Neural progenitor cell (in vitro differentiated cells): ENCODE data around the gene YEATS2. TPM values are rescaled to one million over a fixed set of nuclear protein-coding genes. Genes with fewer than 3 reads are reported as not detected.

ENCODE experiments used
- DNase-seq: peaks from one replicate; pipeline ENCODE4 v3.0.0-alpha.2; 2016; ENCODE audit warnings: low spot score
- H2AFZ ChIP-seq: fragments of 200-600 bp; sonication (generic); replicated peaks from 2 replicates; pipeline ENCODE4 v1.6.1; 2016; ENCODE audit warnings: antibody characterized with exemption
- H3F3A ChIP-seq: fragments of 200-600 bp; sonication (generic); 2 replicates; pipeline ENCODE4 v1.6.1; 2016; ENCODE audit warnings: antibody characterized with exemption, low read depth
- H3K27ac ChIP-seq: fragments of 200-600 bp; sonication (generic); 2 replicates; pipeline ENCODE4 v1.5.1; 2016; ENCODE audit warnings: mild to moderate bottlenecking
- H3K27me3 ChIP-seq: fragments of 200-600 bp; sonication (generic); 2 replicates; pipeline ENCODE4 v1.6.1; 2016; ENCODE audit warnings: mild to moderate bottlenecking, moderate library complexity
- H3K36me3 ChIP-seq: fragments of 200-600 bp; sonication (generic); 2 replicates; pipeline ENCODE4 v1.5.1; 2016
- H3K4me1 ChIP-seq: fragments of 200-600 bp; sonication (generic); 2 replicates; pipeline ENCODE4 v1.6.1; 2016; ENCODE audit warnings: mixed run types
- H3K4me2 ChIP-seq: fragments of 200-600 bp; sonication (generic); 2 replicates; pipeline ENCODE4 v1.6.1; 2016
- H3K4me3 ChIP-seq: fragments of 200-600 bp; sonication (generic); 2 replicates; pipeline ENCODE4 v1.5.1; 2016
- H3K79me2 ChIP-seq: fragments of 200-600 bp; sonication (generic); 2 replicates; pipeline ENCODE4 v1.6.1; 2016; ENCODE audit warnings: low read depth
- H3K9ac ChIP-seq: fragments of 200-600 bp; sonication (generic); 2 replicates; pipeline ENCODE4 v1.6.1; 2016
- H3K9me3 ChIP-seq: fragments of 200-600 bp; sonication (generic); 2 replicates; pipeline ENCODE4 v1.5.1; 2016; ENCODE audit warnings: low read depth
- H4K20me1 ChIP-seq: fragments of 200-600 bp; sonication (generic); 2 replicates; pipeline ENCODE4 v1.6.1; 2016; ENCODE audit warnings: low read depth
- H3K27ac Mint-ChIP-seq: 3 replicates; pipeline ENCODE4 v1.8.0; 2021; ENCODE audit warnings: mixed read lengths
- H3K27me3 Mint-ChIP-seq: 2 replicates; pipeline ENCODE4 v1.8.0; 2022; ENCODE audit warnings: low read depth, mild to moderate bottlenecking, inconsistent platforms, moderate library complexity, mixed read lengths; ENCODE audit not compliant: insufficient read depth
- H3K36me3 Mint-ChIP-seq: 3 replicates; pipeline ENCODE4 v1.8.0; 2021; ENCODE audit warnings: mixed read lengths
- H3K4me1 Mint-ChIP-seq: 3 replicates; pipeline ENCODE4 v1.8.0; 2021; ENCODE audit warnings: mixed read lengths
- H3K4me3 Mint-ChIP-seq: 3 replicates; pipeline ENCODE4 v1.8.0; 2021; ENCODE audit warnings: mild to moderate bottlenecking, moderate library complexity, mixed read lengths
- H3K9me3 Mint-ChIP-seq: 3 replicates; pipeline ENCODE4 v1.8.0; 2020; ENCODE audit warnings: mixed read lengths
- CTCF ChIP-seq: fragments of 200-600 bp; sonication (generic); IDR thresholded peaks from 2 replicates; pipeline ENCODE4 v1.5.1; 2017; ENCODE audit warnings: antibody characterized with exemption, mild to moderate bottlenecking
- EZH2 ChIP-seq: fragments of 200-600 bp; sonication (generic); IDR thresholded peaks from 2 replicates; pipeline ENCODE4 v1.6.1; 2017; ENCODE audit warnings: antibody characterized with exemption, mild to moderate bottlenecking, moderate library complexity
- EZH2phosphoT487 ChIP-seq: fragments of 200-600 bp; sonication (generic); IDR thresholded peaks from 2 replicates; pipeline ENCODE4 v1.6.1; 2017; ENCODE audit warnings: antibody characterized with exemption
- total RNA-seq: library from RNA; depleted of rRNA; stranded (reverse); fragments of >200 nt; gene quantifications from 2 replicates; pipeline ENCODE4 v1.2.3, GENCODE V29; 2015; ENCODE audit warnings: low replicate concordance

YEATS2 gene
- total RNA-seq, 1 donor from 2014 or later, result 72.1 TPM

GRCh38 chr3:183807209-183807728 lies 109.7 kb downstream of the YEATS2 start:
- Mint-ChIP-seq H3K36me3 (peaks cover 46% of the 10 kb centered on the region), H3K27ac (no peak overlapping the region), H3K4me1 (no peaks in the 10 kb centered on the region), H3K9me3 (no peaks in the 10 kb centered on the region), H3K27me3 (peaks cover 3% of the 10 kb centered on the region), H3K4me3 (no peak overlapping the region)
- Histone ChIP-seq H3K27ac (no peak overlapping the region), H3K79me2 (no peaks in the 10 kb centered on the region), H3F3A (no peaks in the 10 kb centered on the region), H3K9me3 (no peaks in the 10 kb centered on the region), H3K4me3 (no peak overlapping the region), H2AFZ (no peak overlapping the region), H3K36me3 (no peaks in the 10 kb centered on the region), H3K9ac (no peak overlapping the region), H3K4me1 (no peaks in the 10 kb centered on the region), H3K27me3 (no peaks in the 10 kb centered on the region), H3K4me2 (no peak overlapping the region), H4K20me1 (no peaks in the 10 kb centered on the region)
- DNase-seq, result no peak
- TF ChIP-seq CTCF (no peak), EZH2phosphoT487 (no peak), EZH2 (no peak)

- Histone ChIP-seq H3F3A (no peaks in the 10 kb centered on the region), H3K4me2 (no peak overlapping the region), H3K9ac (no peak overlapping the region), H2AFZ (no peak overlapping the region), H3K27ac (no peak overlapping the region), H3K36me3 (no peaks in the 10 kb centered on the region), H3K4me1 (no peaks in the 10 kb centered on the region), H3K9me3 (no peaks in the 10 kb centered on the region), H4K20me1 (no peaks in the 10 kb centered on the region), H3K79me2 (no peaks in the 10 kb centered on the region), H3K27me3 (no peaks in the 10 kb centered on the region), H3K4me3 (no peak overlapping the region)
- Mint-ChIP-seq H3K4me3 (no peak overlapping the region), H3K27me3 (peaks cover 3% of the 10 kb centered on the region), H3K4me1 (no peaks in the 10 kb centered on the region), H3K36me3 (peaks cover 49% of the 10 kb centered on the region), H3K27ac (no peak overlapping the region), H3K9me3 (no peaks in the 10 kb centered on the region)
- no peak for DNase-seq
- no peak for TF ChIP-seq EZH2phosphoT487
- TF ChIP-seq EZH2, result no peak
- TF ChIP-seq CTCF, result no peak
These were observed 110.3 kb downstream of the YEATS2 start for GRCh38 chr3:183807881-183808280.

- Histone ChIP-seq H3K4me1 (no peaks in the 10 kb centered on the region), H3K9me3 (no peaks in the 10 kb centered on the region), H3F3A (no peaks in the 10 kb centered on the region), H3K79me2 (no peaks in the 10 kb centered on the region), H3K27me3 (no peaks in the 10 kb centered on the region), H3K9ac (no peak overlapping the region), H3K27ac (no peak overlapping the region), H4K20me1 (no peaks in the 10 kb centered on the region), H3K4me3 (no peak overlapping the region), H3K36me3 (no peaks in the 10 kb centered on the region), H2AFZ (no peak overlapping the region), H3K4me2 (no peak overlapping the region)
- Mint-ChIP-seq H3K9me3 (no peaks in the 10 kb centered on the region), H3K27me3 (peaks cover 3% of the 10 kb centered on the region), H3K27ac (no peak overlapping the region), H3K36me3 (peaks cover 52% of the 10 kb centered on the region), H3K4me3 (no peak overlapping the region), H3K4me1 (no peaks in the 10 kb centered on the region)
- TF ChIP-seq CTCF (no peak), EZH2 (no peak), EZH2phosphoT487 (no peak)
- DNase-seq, result no peak
These were observed 110.8 kb downstream of the YEATS2 start for GRCh38 chr3:183808355-183808754.
